Activated T-helper 1 cell treated with anti-CD3 and anti-CD28 coated beads, Interleukin-12 subunit alpha, Interleukin-12 subunit beta, Interleukin-2, Interleukin-4 antibody, amounts not matched to agents 30 ng/mL and 10 ng/mL and 1 ng/mL, durations not matched to agents 14 hours and 24 hours and 36 hours (primary cell): Measurements from ENCODE around the gene RAB7B. TPM values are rescaled to one million over a fixed set of nuclear protein-coding genes. Genes with fewer than 3 reads are reported as not detected.

Experiments used
- DNase-seq: peaks from one replicate; pipeline ENCODE4 v3.0.0; 2021; ENCODE audit warnings: low spot score
- H3K27ac Mint-ChIP-seq: one replicate; pipeline ENCODE4 v1.8.0; 2021; ENCODE audit warnings: mild to moderate bottlenecking, mixed read lengths
- H3K27me3 Mint-ChIP-seq: one replicate; pipeline ENCODE4 v1.8.0; 2022; ENCODE audit warnings: mild to moderate bottlenecking, moderate library complexity, mixed read lengths; ENCODE audit not compliant: insufficient read depth
- H3K36me3 Mint-ChIP-seq: one replicate; pipeline ENCODE4 v1.8.0; 2021; ENCODE audit warnings: low read depth, mixed read lengths
- H3K4me1 Mint-ChIP-seq: one replicate; pipeline ENCODE4 v1.8.0; 2021; ENCODE audit warnings: low read depth, mixed read lengths
- H3K4me3 Mint-ChIP-seq: one replicate; pipeline ENCODE4 v1.8.0; 2021; ENCODE audit warnings: mild to moderate bottlenecking, moderate library complexity, mixed read lengths
- H3K9me3 Mint-ChIP-seq: one replicate; pipeline ENCODE4 v1.8.0; 2021; ENCODE audit warnings: mixed read lengths
- intact Hi-C: fragments of 100-400 bp; cut with micrococcal nuclease; formaldehyde crosslinking; loops from one replicate; pipeline ENCODE4 v1.15.1; 2024
- total RNA-seq: library from RNA; stranded (reverse); gene quantifications from 2 replicates; pipeline ENCODE4 v1.2.3, GENCODE V29; 2022

Gene RAB7B
- total RNA-seq, 1 donor from 2014 or later: not detected

GRCh38 chr1:205961405-205961804 lies 41.8 kb downstream of the RAB7B start:
- Mint-ChIP-seq H3K4me1 (peaks cover 17% of the 10 kb centered on the region), H3K36me3 (no peaks in the 10 kb centered on the region), H3K27me3 (peaks cover 14% of the 10 kb centered on the region), H3K4me3 (no peak overlapping the region), H3K27ac (peak overlapping the region; percentile 61), H3K9me3 (no peaks in the 10 kb centered on the region)
- peak; percentile 44 for DNase-seq
- intact Hi-C loops: no loop called here

- Mint-ChIP-seq H3K36me3 (no peaks in the 10 kb centered on the region), H3K27me3 (peaks cover 28% of the 10 kb centered on the region), H3K9me3 (no peaks in the 10 kb centered on the region), H3K4me3 (no peak overlapping the region), H3K27ac (no peak overlapping the region), H3K4me1 (peaks cover 17% of the 10 kb centered on the region)
- DNase-seq: no peak
- intact Hi-C loops: no loop called here
Measured at GRCh38 chr1:205959789-205960188, 43.4 kb downstream of the RAB7B start.

DNA sequence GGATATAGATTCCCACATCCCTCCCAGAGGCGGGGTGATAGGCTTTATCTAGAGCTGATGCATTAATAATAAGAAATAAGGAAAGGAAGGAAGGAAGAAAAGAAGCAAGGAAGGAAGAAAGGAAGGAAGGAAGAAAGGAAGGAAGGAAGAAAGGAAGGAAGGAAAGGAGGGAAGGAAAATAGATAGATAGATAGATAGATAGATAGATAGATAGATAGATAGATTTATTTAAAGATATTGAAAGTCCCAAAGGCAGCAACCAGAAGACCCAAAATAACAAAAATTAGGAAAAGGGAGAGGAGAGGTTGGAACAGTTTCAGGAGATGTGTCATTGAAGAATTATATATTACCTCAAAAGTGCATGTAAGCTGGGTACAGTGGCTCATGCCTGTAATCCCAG lies 47.7 kb downstream of the RAB7B start:
- no peak overlapping the region for H3K4me3 Mint-ChIP-seq
- peaks cover 35% of the 10 kb centered on the region for H3K27me3 Mint-ChIP-seq
- H3K36me3 Mint-ChIP-seq: no peaks in the 10 kb centered on the region
- no peaks in the 10 kb centered on the region for H3K9me3 Mint-ChIP-seq
- intact Hi-C loops: no loop called here
- H3K27ac Mint-ChIP-seq: no peak overlapping the region
- no peak for DNase-seq
- peaks cover 3% of the 10 kb centered on the region for H3K4me1 Mint-ChIP-seq

GRCh38 chr1:205954819-205955404 lies 48.3 kb downstream of the RAB7B start:
- intact Hi-C loops: no loop called here
- Mint-ChIP-seq H3K4me1 (no peaks in the 10 kb centered on the region), H3K4me3 (no peak overlapping the region), H3K36me3 (no peaks in the 10 kb centered on the region), H3K27ac (no peak overlapping the region), H3K9me3 (no peaks in the 10 kb centered on the region), H3K27me3 (peaks cover 35% of the 10 kb centered on the region)
- DNase-seq: no peak

GRCh38 chr1:205951746-205952145 lies 51.4 kb downstream of the RAB7B start:
- Mint-ChIP-seq H3K4me3 (no peak overlapping the region), H3K27ac (no peak overlapping the region), H3K4me1 (no peaks in the 10 kb centered on the region), H3K9me3 (no peaks in the 10 kb centered on the region), H3K36me3 (no peaks in the 10 kb centered on the region), H3K27me3 (peaks cover 22% of the 10 kb centered on the region)
- intact Hi-C loops: no loop called here
- DNase-seq: no peak

DNA sequence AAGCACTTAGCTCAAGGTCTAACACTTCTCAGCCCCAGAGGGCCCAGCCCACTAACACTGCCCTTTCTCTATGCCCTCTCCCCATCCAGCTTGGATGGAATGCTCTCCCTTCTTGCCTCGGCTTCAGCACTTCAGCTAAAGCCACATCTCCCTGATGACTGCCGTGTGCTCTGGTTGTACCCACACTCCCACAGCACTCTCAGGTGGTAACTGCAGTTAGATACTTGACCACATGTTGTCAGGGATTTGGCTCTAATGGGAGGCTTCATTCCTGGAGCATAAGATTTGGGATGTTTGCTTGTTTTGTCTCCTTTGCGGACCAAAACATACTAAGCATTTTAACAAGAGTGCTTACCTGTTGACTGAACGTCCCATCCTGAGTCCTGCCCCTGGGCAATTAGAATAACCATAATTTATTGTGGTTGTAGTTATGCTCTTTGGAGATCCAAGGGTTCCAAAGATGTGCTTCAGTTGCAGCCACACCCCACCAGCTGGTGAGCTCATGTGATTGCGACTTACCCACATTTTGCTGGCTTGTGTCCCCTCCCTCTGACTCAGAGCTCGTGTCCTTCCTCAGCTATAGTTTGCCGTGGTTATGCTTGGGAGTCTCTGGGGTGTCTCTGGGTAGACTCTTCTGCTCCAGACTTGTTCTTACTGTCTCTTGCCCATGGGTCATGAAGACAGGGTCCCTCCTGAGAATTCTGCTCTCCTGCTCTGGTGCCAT lies 52.2 kb downstream of the RAB7B start:
- Mint-ChIP-seq H3K27me3 (peaks cover 21% of the 10 kb centered on the region), H3K27ac (no peak overlapping the region), H3K4me1 (no peaks in the 10 kb centered on the region), H3K9me3 (no peaks in the 10 kb centered on the region), H3K36me3 (no peaks in the 10 kb centered on the region), H3K4me3 (no peak overlapping the region)
- DNase-seq: no peak
- intact Hi-C loops: no loop called here

DNA sequence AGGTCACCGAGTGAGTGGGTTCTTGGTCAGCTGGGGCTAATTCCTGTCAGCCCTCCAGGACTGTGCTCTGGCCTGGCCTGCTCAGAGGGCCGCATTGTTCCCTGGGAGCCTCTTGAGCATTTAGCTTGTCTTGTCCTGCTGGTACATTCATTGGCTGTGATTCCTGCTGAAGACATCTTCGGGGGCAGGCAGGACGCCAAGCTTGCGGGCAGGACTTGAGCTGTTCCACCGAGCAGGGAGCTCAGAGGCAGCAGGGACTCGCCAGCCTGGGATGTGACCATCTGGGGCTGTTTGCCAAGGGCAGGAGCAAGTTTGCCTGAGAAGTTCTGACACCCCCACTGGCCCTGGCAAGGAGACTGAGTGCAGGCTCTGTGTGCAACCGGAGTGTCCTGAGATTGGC lies 52.9 kb downstream of the RAB7B start:
- no peaks in the 10 kb centered on the region for H3K36me3 Mint-ChIP-seq
- H3K27ac Mint-ChIP-seq: no peak overlapping the region
- DNase-seq: no peak
- H3K9me3 Mint-ChIP-seq: no peaks in the 10 kb centered on the region
- H3K27me3 Mint-ChIP-seq: peaks cover 20% of the 10 kb centered on the region
- H3K4me3 Mint-ChIP-seq: no peak overlapping the region
- no peaks in the 10 kb centered on the region for H3K4me1 Mint-ChIP-seq
- intact Hi-C loops: no loop called here

- Mint-ChIP-seq H3K4me1 (no peaks in the 10 kb centered on the region), H3K27me3 (peaks cover 17% of the 10 kb centered on the region), H3K4me3 (no peak overlapping the region), H3K36me3 (no peaks in the 10 kb centered on the region), H3K9me3 (no peaks in the 10 kb centered on the region), H3K27ac (no peak overlapping the region)
- intact Hi-C loops: no loop called here
- DNase-seq: no peak
Measured at GRCh38 chr1:205949753-205950152, 53.4 kb downstream of the RAB7B start.

- Mint-ChIP-seq H3K27ac (no peak overlapping the region), H3K36me3 (no peaks in the 10 kb centered on the region), H3K9me3 (no peaks in the 10 kb centered on the region), H3K27me3 (peaks cover 19% of the 10 kb centered on the region), H3K4me1 (no peaks in the 10 kb centered on the region), H3K4me3 (no peak overlapping the region)
- intact Hi-C loops: no loop called here
- no peak for DNase-seq
Measured at GRCh38 chr1:205948886-205949285, 54.3 kb downstream of the RAB7B start.

- intact Hi-C loops: no loop called here
- H3K27me3 Mint-ChIP-seq: peaks cover 22% of the 10 kb centered on the region
- no peak overlapping the region for H3K4me3 Mint-ChIP-seq
- DNase-seq: no peak
- no peaks in the 10 kb centered on the region for H3K9me3 Mint-ChIP-seq
- no peaks in the 10 kb centered on the region for H3K4me1 Mint-ChIP-seq
- no peak overlapping the region for H3K27ac Mint-ChIP-seq
- no peaks in the 10 kb centered on the region for H3K36me3 Mint-ChIP-seq
Measured at GRCh38 chr1:205948039-205948438, 55.2 kb downstream of the RAB7B start.

DNA sequence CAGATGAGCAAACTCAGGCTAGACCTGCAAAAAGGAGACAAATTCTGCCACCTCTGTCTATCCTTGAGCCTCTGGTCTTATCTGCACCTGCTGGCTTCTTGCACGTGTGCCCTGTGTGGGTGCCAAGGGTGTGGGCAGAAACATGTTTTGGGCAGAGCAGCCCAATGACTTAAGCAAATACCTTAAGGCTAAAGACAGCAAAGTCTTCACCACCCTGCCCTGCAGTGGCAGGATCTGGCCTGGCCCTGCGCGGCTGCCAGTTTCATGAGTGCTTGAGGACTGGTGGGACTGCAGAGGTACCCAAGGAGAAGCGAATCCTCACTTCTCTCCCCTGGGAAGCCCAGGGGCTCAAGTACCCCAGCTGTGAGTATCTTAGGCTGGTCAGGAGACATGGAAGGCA lies 56.2 kb downstream of the RAB7B start:
- H3K27me3 Mint-ChIP-seq: peaks cover 27% of the 10 kb centered on the region
- no peaks in the 10 kb centered on the region for H3K4me1 Mint-ChIP-seq
- no peak for DNase-seq
- intact Hi-C loops: no loop called here
- H3K4me3 Mint-ChIP-seq: no peak overlapping the region
- no peak overlapping the region for H3K27ac Mint-ChIP-seq
- H3K36me3 Mint-ChIP-seq: no peaks in the 10 kb centered on the region
- no peaks in the 10 kb centered on the region for H3K9me3 Mint-ChIP-seq

- Mint-ChIP-seq H3K4me3 (no peak overlapping the region), H3K4me1 (no peaks in the 10 kb centered on the region), H3K36me3 (no peaks in the 10 kb centered on the region), H3K27me3 (peaks cover 27% of the 10 kb centered on the region), H3K27ac (no peak overlapping the region), H3K9me3 (no peaks in the 10 kb centered on the region)
- DNase-seq: no peak
- intact Hi-C loops: no loop called here
Measured at GRCh38 chr1:205945069-205945468, 58.1 kb downstream of the RAB7B start.

- H3K4me3 Mint-ChIP-seq: no peak overlapping the region
- no peaks in the 10 kb centered on the region for H3K9me3 Mint-ChIP-seq
- H3K27ac Mint-ChIP-seq: no peak overlapping the region
- no peak for DNase-seq
- H3K27me3 Mint-ChIP-seq: peaks cover 31% of the 10 kb centered on the region
- no peaks in the 10 kb centered on the region for H3K36me3 Mint-ChIP-seq
- intact Hi-C loops: no loop called here
- no peaks in the 10 kb centered on the region for H3K4me1 Mint-ChIP-seq
Measured at GRCh38 chr1:205944525-205944924, 58.7 kb downstream of the RAB7B start.

GRCh38 chr1:205943245-205943644 lies 60.0 kb downstream of the RAB7B start, which contains the start of gene SLC26A9:
Gene SLC26A9, minus strand, starts transcription at chr1:205943456. Its CDS starts 7,636 bp downstream, at chr1:205935820.
- H3K4me1 Mint-ChIP-seq: no peaks in the 10 kb centered on the region
- no peaks in the 10 kb centered on the region for H3K9me3 Mint-ChIP-seq
- no peak for DNase-seq
- no peaks in the 10 kb centered on the region for H3K36me3 Mint-ChIP-seq
- no peak within 1 kb of the TSS for H3K4me3 Mint-ChIP-seq
- peaks cover 36% of the 10 kb centered on the region for H3K27me3 Mint-ChIP-seq
- intact Hi-C loops: no loop called here
- no peak within 1 kb of the TSS for H3K27ac Mint-ChIP-seq
